Measurements from ENCODE around the gene FBXW4. TPM values are rescaled to one million over a fixed set of nuclear protein-coding genes. Genes with fewer than 3 reads are reported as not detected.

The FBXW4 gene
- total and polyA plus RNA-seq, 10 of the 15 experiments (the other 5 are each of a cell fraction or from before 2014, with no cell fraction given): 5.7 to 42.0 (median 27.5) TPM

- in situ Hi-C loops (cut with MboI) (no loop called here), intact Hi-C loops (cut with micrococcal nuclease; ENCODE audit: unreplicated experiment) (no loop called here)
- no TSS peak for BruUV-seq (replicated peaks)
- DNase-seq (ENCODE audit: low read depth, low spot score): no peak
- H3K36me3 ChIP-seq (ENCODE audit: control insufficient read depth in 2 of 2, insufficient read depth in 2 of 2, low read length in 1 of 2): peaks cover 3 to 7% of the 10 kb centered on the region in 2 experiments; a peak in 3 of 4 replicates
- ChIA-PET SMC1A (ENCODE audit: uncharacterized antibody, unreplicated experiment) (interaction anchor here (1.1 to 1.3 kb wide), 2 partner anchors 9 to 357 kb away, joined by 3 read pairs; no protein-coding TSS in a partner anchor), CTCF (interaction anchor here (0.5 to 1.2 kb wide), 3 partner anchors 57 to 180 kb away, joined by 3 read pairs; partner anchors contain the start of gene OGA), RAD21 (ENCODE audit: unreplicated experiment) (no interaction called here), POLR2A (no interaction called here)
- no peak overlapping the region for H3K4me3 ChIP-seq
- no peak overlapping the region for H3K4me2 ChIP-seq (ENCODE audit: control insufficient read depth, insufficient read depth)
- no peaks in the 10 kb centered on the region for H3K4me1 ChIP-seq (ENCODE audit: control insufficient read depth, insufficient read depth, low read length)
- ATAC-seq: no peak
- 95% methylated on average over 2 of the region's 2 CpGs for WGBS (ENCODE audit: insufficient coverage, insufficient replicate concordance, low lambda C conversion rate, missing lambda C conversion rate)
- no peaks in the 10 kb centered on the region for H3K79me2 ChIP-seq (ENCODE audit: control insufficient read depth, insufficient read depth, low read length)
- no peak for FAIRE-seq
- H3K9me3 ChIP-seq (replicated peaks; ENCODE audit: control insufficient read depth, insufficient read depth, low read length): no peaks in the 10 kb centered on the region
- no peak for TF ChIP-seq BMI1 (IDR thresholded peaks at IDR 0.05; ENCODE audit: borderline replicate concordance)
- TF ChIP-seq SREBF2 (IDR thresholded peaks at IDR 0.05; ENCODE audit: low read length): no peak
- TF ChIP-seq REST (IDR thresholded peaks at IDR 0.05; ENCODE audit: low read depth, low read length): no peak
- TF ChIP-seq SMAD1 (IDR thresholded peaks at IDR 0.05; ENCODE audit: low read depth, partially characterized antibody): no peak
- TF ChIP-seq RUNX3 (IDR thresholded peaks at IDR 0.05; ENCODE audit: low read length): no peak
- no peak for TF ChIP-seq CBFB (IDR thresholded peaks at IDR 0.05; ENCODE audit: low read depth)
- TF ChIP-seq POLR2AphosphoS2 (IDR thresholded peaks at IDR 0.05; ENCODE audit: low read depth, low read length): no peak
- no peak for TF ChIP-seq NFYA (IDR thresholded peaks at IDR 0.05; ENCODE audit: borderline replicate concordance, low read depth, low read length)
- TF ChIP-seq, protein P1, sequence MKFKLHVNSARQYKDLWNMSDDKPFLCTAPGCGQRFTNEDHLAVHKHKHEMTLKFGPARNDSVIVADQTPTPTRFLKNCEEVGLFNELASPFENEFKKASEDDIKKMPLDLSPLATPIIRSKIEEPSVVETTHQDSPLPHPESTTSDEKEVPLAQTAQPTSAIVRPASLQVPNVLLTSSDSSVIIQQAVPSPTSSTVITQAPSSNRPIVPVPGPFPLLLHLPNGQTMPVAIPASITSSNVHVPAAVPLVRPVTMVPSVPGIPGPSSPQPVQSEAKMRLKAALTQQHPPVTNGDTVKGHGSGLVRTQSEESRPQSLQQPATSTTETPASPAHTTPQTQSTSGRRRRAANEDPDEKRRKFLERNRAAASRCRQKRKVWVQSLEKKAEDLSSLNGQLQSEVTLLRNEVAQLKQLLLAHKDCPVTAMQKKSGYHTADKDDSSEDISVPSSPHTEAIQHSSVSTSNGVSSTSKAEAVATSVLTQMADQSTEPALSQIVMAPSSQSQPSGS (IDR thresholded peaks at IDR 0.05; ENCODE audit: low read length): no peak
- TF ChIP-seq BRCA1 (IDR thresholded peaks at IDR 0.05; ENCODE audit: low read depth, low read length): no peak
- TF ChIP-seq SP1 (IDR thresholded peaks at IDR 0.05; ENCODE audit: low read depth, low read length): no peak
- TF ChIP-seq CHD2 (IDR thresholded peaks at IDR 0.05; ENCODE audit: borderline replicate concordance, low read depth, low read length): no peak
- no peak for TF ChIP-seq BACH1 (IDR thresholded peaks at IDR 0.05; ENCODE audit: borderline replicate concordance)
- TF ChIP-seq BCL11A (IDR thresholded peaks at IDR 0.05; ENCODE audit: low read depth, low read length): no peak
- TF ChIP-seq ZBED1 (IDR thresholded peaks at IDR 0.05; ENCODE audit: borderline replicate concordance): no peak
- no peak for TF ChIP-seq TBL1XR1 (IDR thresholded peaks at IDR 0.05; ENCODE audit: low read depth, low read length)
- no peak for TF ChIP-seq ZSCAN29 (IDR thresholded peaks at IDR 0.05)
- no peak for TF ChIP-seq RELA (IDR thresholded peaks at IDR 0.05; ENCODE audit: borderline replicate concordance, partially characterized antibody)
- no peak for TF ChIP-seq E4F1 (IDR thresholded peaks at IDR 0.05; ENCODE audit: borderline replicate concordance, partially characterized antibody)
- TF ChIP-seq KDM1A (IDR thresholded peaks at IDR 0.05; ENCODE audit: borderline replicate concordance): no peak
- H3K9ac ChIP-seq (ENCODE audit: control insufficient read depth, insufficient read depth, low read length): no peak overlapping the region
- H2AFZ ChIP-seq (ENCODE audit: control insufficient read depth, low read depth, low read length): no peak overlapping the region
- no peaks in the 10 kb centered on the region for H4K20me1 ChIP-seq (ENCODE audit: control insufficient read depth, insufficient read depth)
- no peak overlapping the region for H3K27ac ChIP-seq (ENCODE audit: control insufficient read depth, insufficient read depth)
- H3K27me3 ChIP-seq (replicated peaks in 1 of 2; ENCODE audit: control insufficient read depth in 2 of 2, insufficient read depth in 2 of 2, low read length in 1 of 2): no peaks in the 10 kb centered on the region
Observed at GRCh38 chr10:101647255-101647654, 47.7 kb downstream of the FBXW4 start.

All from GM12878 (cell line).